ENCODE measurements around the gene SNX1.

GRCh38 chr15:64148168-64148567 lies 52.4 kb downstream of the SNX1 start:
- TF ChIP-seq CTCF (IDR thresholded peaks at IDR 0.05) (no peak), POLR2A (IDR thresholded peaks at IDR 0.05) (no peak)
